HG03108 (cell line): Measurements from ENCODE around the gene ANKRD29.

Experiments used
- ATAC-seq: cut with Tn5 transposase; IDR thresholded peaks from one replicate; pipeline ENCODE4 v1.9.1; 2021; ENCODE audit warnings: moderate library complexity; ENCODE audit not compliant: unreplicated experiment

ANKRD29 gene

GRCh38 chr18:23688528-23688927 lies 25.8 kb upstream of the ANKRD29 start:
- ATAC-seq = no peak

GRCh38 chr18:23684515-23685197 lies 21.9 kb upstream of the ANKRD29 start:
- ATAC-seq = no peak

- ATAC-seq = no peak
These were observed 21.0 kb upstream of the ANKRD29 start for GRCh38 chr18:23683671-23684070.

- ATAC-seq = no peak
These were observed 20.4 kb upstream of the ANKRD29 start for GRCh38 chr18:23683155-23683554.

GRCh38 chr18:23682472-23682871 lies 19.8 kb upstream of the ANKRD29 start:
- peak; percentile 53 for ATAC-seq

GRCh38 chr18:23682045-23682444 lies 19.3 kb upstream of the ANKRD29 start:
- peak; percentile 31 for ATAC-seq

GRCh38 chr18:23675896-23676295 lies 13.2 kb upstream of the ANKRD29 start:
- no peak for ATAC-seq

GRCh38 chr18:23675236-23675635 lies 12.5 kb upstream of the ANKRD29 start:
- ATAC-seq = no peak

- ATAC-seq = no peak
These were observed 11.0 kb upstream of the ANKRD29 start for GRCh38 chr18:23673725-23674124.

GRCh38 chr18:23671564-23671963 lies 8.9 kb upstream of the ANKRD29 start:
- ATAC-seq = no peak

- no peak for ATAC-seq
These were observed 7.2 kb upstream of the ANKRD29 start for GRCh38 chr18:23669804-23670405.

GRCh38 chr18:23669202-23669766 lies 6.6 kb upstream of the ANKRD29 start:
- no peak for ATAC-seq

- ATAC-seq = no peak
These were observed 6.0 kb upstream of the ANKRD29 start for GRCh38 chr18:23668731-23669130.

- no peak for ATAC-seq
These were observed 4.4 kb upstream of the ANKRD29 start for GRCh38 chr18:23667114-23667513.

GRCh38 chr18:23664674-23665073 lies 2.0 kb upstream of the ANKRD29 start:
- no peak for ATAC-seq

- no peak for ATAC-seq
These were observed 889 bp downstream of the ANKRD29 start for GRCh38 chr18:23661735-23662308.

- no peak for ATAC-seq
These were observed 4.4 kb downstream of the ANKRD29 start for GRCh38 chr18:23658285-23658684.

- ATAC-seq = no peak
These were observed 10.5 kb downstream of the ANKRD29 start for GRCh38 chr18:23652232-23652631.

- no peak for ATAC-seq
These were observed 11.5 kb downstream of the ANKRD29 start for GRCh38 chr18:23650968-23651927.

- no peak for ATAC-seq
These were observed 13.6 kb downstream of the ANKRD29 start for GRCh38 chr18:23648940-23649607.
